ENCODE results near the gene VBP1. TPM values are rescaled to one million over a fixed set of nuclear protein-coding genes. Genes with fewer than 3 reads are reported as not detected.
"Not testable (repeated sequence)": the region's sequence is repeated elsewhere in the genome, so short reads cannot be mapped to it uniquely, and the experiment has no call there.

Gene VBP1
- total RNA-seq, 4 donors from 2014 or later = 31.8 to 57.2 (median 42.3) TPM

DNA sequence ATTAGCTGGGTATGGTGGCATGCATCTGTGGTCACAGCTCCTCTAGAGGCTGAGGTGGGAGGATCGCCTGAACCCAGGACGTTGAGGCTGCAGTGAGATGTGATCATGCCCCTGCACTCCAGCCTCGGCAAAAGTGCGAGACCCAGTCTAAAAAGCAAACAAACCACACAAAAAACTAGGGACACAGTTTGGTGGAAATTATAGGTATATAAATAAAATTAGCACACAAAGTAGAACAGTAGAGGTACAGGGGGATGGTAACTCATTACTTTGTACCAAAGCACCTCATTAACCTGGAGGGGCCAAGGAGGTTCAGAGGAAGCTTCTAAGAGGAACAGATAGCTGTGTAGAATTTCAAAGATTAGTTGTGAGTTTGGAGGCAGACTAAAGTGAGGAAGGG is 5.1 kb downstream of the VBP1 start:
- Histone ChIP-seq H3K36me3 (peaks cover 0 to 28% of the 10 kb centered on the region in 2 donors), H3K4me1 (peaks cover 0 to 23% (median 3%) of the 10 kb centered on the region in 3 donors), H3K9me3 (no peaks in the 10 kb centered on the region), H3K4me3 (no peak overlapping the region), H3K27me3 (no peaks in the 10 kb centered on the region), H3K27ac (no peak overlapping the region)
- TF ChIP-seq POLR2AphosphoS5 (IDR thresholded peaks at IDR 0.05) = no peak
- TF ChIP-seq EP300 (IDR thresholded peaks at IDR 0.05) = no peak
- TF ChIP-seq POLR2A (IDR thresholded peaks at IDR 0.05) = no peak
- TF ChIP-seq, protein P1, sequence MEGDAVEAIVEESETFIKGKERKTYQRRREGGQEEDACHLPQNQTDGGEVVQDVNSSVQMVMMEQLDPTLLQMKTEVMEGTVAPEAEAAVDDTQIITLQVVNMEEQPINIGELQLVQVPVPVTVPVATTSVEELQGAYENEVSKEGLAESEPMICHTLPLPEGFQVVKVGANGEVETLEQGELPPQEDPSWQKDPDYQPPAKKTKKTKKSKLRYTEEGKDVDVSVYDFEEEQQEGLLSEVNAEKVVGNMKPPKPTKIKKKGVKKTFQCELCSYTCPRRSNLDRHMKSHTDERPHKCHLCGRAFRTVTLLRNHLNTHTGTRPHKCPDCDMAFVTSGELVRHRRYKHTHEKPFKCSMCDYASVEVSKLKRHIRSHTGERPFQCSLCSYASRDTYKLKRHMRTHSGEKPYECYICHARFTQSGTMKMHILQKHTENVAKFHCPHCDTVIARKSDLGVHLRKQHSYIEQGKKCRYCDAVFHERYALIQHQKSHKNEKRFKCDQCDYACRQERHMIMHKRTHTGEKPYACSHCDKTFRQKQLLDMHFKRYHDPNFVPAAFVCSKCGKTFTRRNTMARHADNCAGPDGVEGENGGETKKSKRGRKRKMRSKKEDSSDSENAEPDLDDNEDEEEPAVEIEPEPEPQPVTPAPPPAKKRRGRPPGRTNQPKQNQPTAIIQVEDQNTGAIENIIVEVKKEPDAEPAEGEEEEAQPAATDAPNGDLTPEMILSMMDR (IDR thresholded peaks at IDR 0.05) = no peak
- ATAC-seq = no peak
- WGBS, 2 donors (ENCODE audit: low coverage in 1 of 2) = 82% methylated on average over 4 of the region's 4 CpGs; no CpG with 5 or more reads in 1 of the 2 donors

DNA sequence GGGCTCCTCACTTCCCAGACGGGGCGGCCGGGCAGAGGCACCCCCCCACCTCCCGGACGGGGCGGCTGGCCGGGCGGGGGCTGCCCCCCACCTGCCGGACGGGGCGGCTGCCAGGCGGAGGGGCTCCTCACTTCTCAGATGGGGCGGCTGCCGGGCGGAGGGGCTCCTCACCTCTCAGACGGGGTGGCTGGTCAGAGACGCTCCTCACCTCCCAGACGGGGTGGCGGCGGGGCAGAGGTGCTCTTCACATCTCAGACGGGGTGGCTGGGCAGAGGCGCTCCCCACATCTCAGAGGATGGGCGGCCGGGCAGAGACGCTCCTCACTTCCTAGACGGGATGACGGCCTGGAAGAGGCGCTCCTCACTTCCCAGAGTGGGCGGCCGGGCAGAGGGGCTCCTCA is 7.5 kb downstream of the VBP1 start:
- ATAC-seq, H3K4me3 ChIP-seq, H3K27ac ChIP-seq, H3K9me3 ChIP-seq, H3K27me3 ChIP-seq: not testable (repeated sequence)
- Histone ChIP-seq H3K4me1 (peaks cover 0 to 13% (median 0%) of the 10 kb centered on the region in 3 donors), H3K36me3 (peaks cover 0 to 42% of the 10 kb centered on the region in 2 donors)
- no CpG with 5 or more reads among the region's 30 CpGs for WGBS, 2 donors (ENCODE audit: low coverage in 1 of 2)

- H3K4me3 ChIP-seq = no peak overlapping the region
- H3K9me3 ChIP-seq = no peaks in the 10 kb centered on the region
- TF ChIP-seq EP300 (IDR thresholded peaks at IDR 0.05) = no peak
- no peak for TF ChIP-seq POLR2AphosphoS5 (IDR thresholded peaks at IDR 0.05)
- TF ChIP-seq, protein P1 (IDR thresholded peaks at IDR 0.05) = no peak
- no peak for TF ChIP-seq POLR2A (IDR thresholded peaks at IDR 0.05)
- WGBS, 2 donors (ENCODE audit: low coverage in 1 of 2) = 53 to 70% methylated on average over 2 to 3 of the region's 3 CpGs
- peaks cover 0 to 10% (median 0%) of the 10 kb centered on the region in 3 donors for H3K4me1 ChIP-seq
- H3K36me3 ChIP-seq = peaks cover 0 to 52% of the 10 kb centered on the region in 2 donors
- no peak overlapping the region for H3K27ac ChIP-seq
- no peaks in the 10 kb centered on the region for H3K27me3 ChIP-seq
- ATAC-seq = no peak
Measured at GRCh38 chrX:155225774-155226173, 9.5 kb downstream of the VBP1 start.

GRCh38 chrX:155231163-155231562 is 14.9 kb downstream of the VBP1 start:
- ATAC-seq = no peak
- H3K4me1 ChIP-seq = peaks cover 0 to 10% (median 0%) of the 10 kb centered on the region in 3 donors
- TF ChIP-seq, protein P1 (IDR thresholded peaks at IDR 0.05) = no peak
- TF ChIP-seq EP300 (IDR thresholded peaks at IDR 0.05) (no peak), POLR2A (IDR thresholded peaks at IDR 0.05) (no peak), POLR2AphosphoS5 (IDR thresholded peaks at IDR 0.05) (no peak)
- H3K27me3 ChIP-seq = no peaks in the 10 kb centered on the region
- H3K9me3 ChIP-seq = no peaks in the 10 kb centered on the region
- peaks cover 0 to 38% of the 10 kb centered on the region in 2 donors for H3K36me3 ChIP-seq
- no peak overlapping the region for H3K4me3 ChIP-seq
- H3K27ac ChIP-seq = no peak overlapping the region

DNA sequence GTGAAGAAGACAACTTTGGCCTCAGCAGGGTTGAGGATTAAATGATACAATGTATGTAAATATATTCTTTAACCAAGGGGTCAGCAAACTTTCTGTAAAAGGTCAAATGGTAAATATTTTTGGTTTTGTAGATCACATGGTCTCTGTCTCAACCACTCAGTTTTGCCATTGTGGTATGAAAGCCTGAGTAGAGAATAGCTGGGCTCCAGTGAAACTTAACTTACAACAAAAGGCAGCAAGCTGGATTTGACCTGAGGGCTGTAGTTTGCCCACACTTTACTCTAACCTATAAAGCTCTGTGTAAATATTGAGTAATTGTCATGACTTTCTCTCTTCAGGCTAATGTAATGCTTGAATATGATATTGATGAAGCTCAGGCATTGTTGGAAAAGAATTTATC is 19.6 kb downstream of the VBP1 start:
- ATAC-seq = no peak
- Histone ChIP-seq H3K4me3 (no peak overlapping the region), H3K27ac (no peak overlapping the region), H3K27me3 (no peaks in the 10 kb centered on the region), H3K36me3 (peaks cover 0 to 31% of the 10 kb centered on the region in 2 donors), H3K9me3 (no peaks in the 10 kb centered on the region), H3K4me1 (no peaks in the 10 kb centered on the region)
- no peak for TF ChIP-seq EP300 (IDR thresholded peaks at IDR 0.05)
- TF ChIP-seq POLR2AphosphoS5 (IDR thresholded peaks at IDR 0.05) = no peak
- TF ChIP-seq, protein P1 (IDR thresholded peaks at IDR 0.05) = no peak
- no peak for TF ChIP-seq POLR2A (IDR thresholded peaks at IDR 0.05)

All from gastroesophageal sphincter (tissue), 4 donors.